Hepatocyte (in vitro differentiated cells): ENCODE measurements around the gene PPP1R14D. TPM values are rescaled to one million over a fixed set of nuclear protein-coding genes. Genes with fewer than 3 reads are reported as not detected.

Source experiments
- DNase-seq: peaks from one replicate; pipeline ENCODE4 v3.0.0-alpha.2; 2016; ENCODE audit warnings: low spot score
- H2AFZ ChIP-seq: fragments of 200-600 bp; sonication (generic); 2 replicates; pipeline ENCODE4 v1.6.0; 2016; ENCODE audit warnings: antibody characterized with exemption, mild to moderate bottlenecking
- H3K27ac ChIP-seq: fragments of 200-600 bp; sonication (generic); 2 replicates; pipeline ENCODE4 v1.5.1; 2016; ENCODE audit warnings: mild to moderate bottlenecking
- H3K27me3 ChIP-seq: fragments of 200-600 bp; sonication (generic); 2 replicates; pipeline ENCODE4 v1.6.1; 2016
- H3K36me3 ChIP-seq: fragments of 200-600 bp; sonication (generic); replicated peaks from 2 replicates; pipeline ENCODE4 v1.5.1; 2016; ENCODE audit warnings: low read depth; ENCODE audit not compliant: insufficient read depth
- H3K4me1 ChIP-seq: fragments of 200-600 bp; sonication (generic); 2 replicates; pipeline ENCODE4 v1.5.1; 2016; ENCODE audit warnings: mild to moderate bottlenecking, moderate library complexity; ENCODE audit not compliant: insufficient read depth
- H3K4me2 ChIP-seq: fragments of 200-600 bp; sonication (generic); 2 replicates; pipeline ENCODE4 v1.6.0; 2016
- H3K4me3 ChIP-seq: fragments of 200-600 bp; sonication (generic); 2 replicates; pipeline ENCODE4 v1.5.1; 2016; ENCODE audit warnings: mild to moderate bottlenecking
- H3K79me2 ChIP-seq: fragments of 200-600 bp; sonication (generic); 2 replicates; pipeline ENCODE4 v1.6.0; 2017; ENCODE audit warnings: mild to moderate bottlenecking
- H3K9me2 ChIP-seq: fragments of 200-600 bp; sonication (generic); replicated peaks from 2 replicates; pipeline ENCODE4 v1.6.0; 2017; ENCODE audit warnings: mild to moderate bottlenecking; ENCODE audit not compliant: insufficient read depth
- H3K9me3 ChIP-seq: fragments of 200-600 bp; sonication (generic); 2 replicates; pipeline ENCODE4 v1.5.1; 2016; ENCODE audit warnings: low read depth, mild to moderate bottlenecking
- H4K20me1 ChIP-seq: fragments of 200-600 bp; sonication (generic); 2 replicates; pipeline ENCODE4 v1.6.0; 2016; ENCODE audit warnings: mild to moderate bottlenecking; ENCODE audit not compliant: insufficient read depth, poor library complexity, severe bottlenecking
- EZH2 ChIP-seq: fragments of 200-600 bp; sonication (generic); IDR thresholded peaks from 2 replicates; pipeline ENCODE4 v1.6.1; 2016; ENCODE audit warnings: antibody characterized with exemption, mild to moderate bottlenecking, borderline replicate concordance
- EZH2phosphoT487 ChIP-seq: fragments of 200-600 bp; sonication (generic); IDR thresholded peaks from one replicate; pipeline ENCODE4 v1.6.1; 2018; ENCODE audit warnings: antibody characterized with exemption, mild to moderate bottlenecking, low read depth, moderate library complexity; ENCODE audit not compliant: unreplicated experiment, severe bottlenecking
- WGBS: methylation state at CpG from one replicate; pipeline ENCODE4 v1.1.6; 2016; ENCODE audit warnings: low lambda C conversion rate; ENCODE audit errors: missing lambda C conversion rate; 5-methylcytosine and 5-hydroxymethylcytosine counted together
- polyA plus RNA-seq: library from polyadenylated mRNA; unstranded; fragments of >200 nt; fragmentation: Nextera tagmentation; extraction: Ambion mirVana; gene quantifications from 2 replicates; pipeline ENCODE4 v1.2.1, GENCODE V29; 2016
- total RNA-seq: library from RNA; depleted of rRNA; stranded (reverse); fragments of >200 nt; gene quantifications from 2 replicates; pipeline ENCODE4 v1.2.3, GENCODE V29; 2014
- TF ChIP-seq, protein P1 (sequence below): fragments of 200-600 bp; sonication (generic); IDR thresholded peaks from 2 replicates; pipeline ENCODE4 v1.5.1; 2016; ENCODE audit warnings: antibody characterized with exemption, mild to moderate bottlenecking; ENCODE audit not compliant: poor library complexity

Gene PPP1R14D
- total and polyA plus RNA-seq, 2 experiments from 2014 or later: 0.47 TPM; not detected in 1

DNA sequence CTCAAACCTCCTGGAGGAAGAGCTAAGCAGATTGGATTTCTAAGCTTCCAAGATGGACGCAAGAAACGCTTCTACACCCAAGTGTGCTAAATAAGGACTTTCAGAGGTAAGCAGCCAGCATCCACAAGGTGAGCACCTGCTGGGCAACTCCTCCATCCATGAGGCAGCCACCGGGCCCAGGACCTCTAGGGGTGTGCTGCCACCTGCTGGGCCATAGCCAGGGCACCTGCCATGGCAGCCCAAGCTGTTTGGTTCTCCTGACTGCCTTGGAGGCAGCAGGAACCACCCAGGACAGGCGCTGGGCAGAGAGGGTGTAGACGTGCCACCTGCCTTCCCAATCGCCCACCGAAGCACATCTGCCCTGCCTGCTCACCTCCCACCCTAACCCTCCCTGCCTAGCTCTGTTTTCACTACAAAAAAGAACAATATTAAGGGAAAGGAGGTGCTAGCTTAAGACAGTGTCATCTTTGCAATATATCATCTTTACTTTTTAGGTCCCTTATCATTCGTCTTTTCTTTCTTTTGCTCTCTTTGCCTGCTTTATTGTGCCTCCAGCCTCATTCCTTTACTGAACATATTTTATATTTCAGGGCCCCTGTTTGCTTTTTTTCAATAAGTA is 45.8 kb downstream of the PPP1R14D start:
- peaks cover 12% of the 10 kb centered on the region for H3K4me1 ChIP-seq
- WGBS: 64% methylated on average over 8 of the region's 8 CpGs

DNA sequence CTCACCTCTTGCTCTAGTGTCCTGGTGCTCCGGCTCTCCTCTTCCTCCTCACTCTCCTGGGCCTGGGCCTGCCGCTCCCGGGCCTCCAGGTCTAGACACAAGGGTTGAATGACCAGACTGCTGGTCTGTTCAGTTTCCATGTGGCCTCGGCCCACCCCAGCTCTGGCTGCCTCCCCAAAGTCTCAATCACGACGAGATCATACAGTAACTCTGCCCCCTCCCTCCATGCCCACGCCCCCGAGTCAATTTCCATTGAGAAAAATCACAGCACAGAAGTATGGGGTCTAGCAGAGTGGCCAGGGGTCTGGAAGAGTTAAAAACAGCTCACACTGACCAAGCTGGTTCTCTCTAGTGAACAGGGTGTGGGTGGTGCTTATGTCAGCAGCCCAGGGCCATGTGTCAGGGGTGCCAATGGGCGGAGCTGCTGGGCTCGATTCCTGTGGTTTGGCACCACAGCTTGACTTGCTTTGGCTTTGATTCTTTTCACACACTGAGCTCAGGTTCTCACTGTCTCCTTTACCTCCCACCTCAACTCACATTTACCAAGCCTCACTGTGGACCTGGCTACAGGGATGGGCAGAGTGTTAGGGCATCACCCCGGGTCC is 51.9 kb downstream of the PPP1R14D start:
- Histone ChIP-seq H3K27ac (no peak overlapping the region), H3K9me3 (no peaks in the 10 kb centered on the region), H3K9me2 (no peaks in the 10 kb centered on the region), H4K20me1 (no peaks in the 10 kb centered on the region), H2AFZ (no peak overlapping the region), H3K27me3 (no peaks in the 10 kb centered on the region), H3K4me3 (no peak overlapping the region), H3K4me2 (no peak overlapping the region), H3K4me1 (no peaks in the 10 kb centered on the region), H3K79me2 (no peaks in the 10 kb centered on the region), H3K36me3 (no peaks in the 10 kb centered on the region)
- 95% methylated on average over 11 of the region's 11 CpGs for WGBS
- no peak for TF ChIP-seq EZH2
- TF ChIP-seq, protein P1, sequence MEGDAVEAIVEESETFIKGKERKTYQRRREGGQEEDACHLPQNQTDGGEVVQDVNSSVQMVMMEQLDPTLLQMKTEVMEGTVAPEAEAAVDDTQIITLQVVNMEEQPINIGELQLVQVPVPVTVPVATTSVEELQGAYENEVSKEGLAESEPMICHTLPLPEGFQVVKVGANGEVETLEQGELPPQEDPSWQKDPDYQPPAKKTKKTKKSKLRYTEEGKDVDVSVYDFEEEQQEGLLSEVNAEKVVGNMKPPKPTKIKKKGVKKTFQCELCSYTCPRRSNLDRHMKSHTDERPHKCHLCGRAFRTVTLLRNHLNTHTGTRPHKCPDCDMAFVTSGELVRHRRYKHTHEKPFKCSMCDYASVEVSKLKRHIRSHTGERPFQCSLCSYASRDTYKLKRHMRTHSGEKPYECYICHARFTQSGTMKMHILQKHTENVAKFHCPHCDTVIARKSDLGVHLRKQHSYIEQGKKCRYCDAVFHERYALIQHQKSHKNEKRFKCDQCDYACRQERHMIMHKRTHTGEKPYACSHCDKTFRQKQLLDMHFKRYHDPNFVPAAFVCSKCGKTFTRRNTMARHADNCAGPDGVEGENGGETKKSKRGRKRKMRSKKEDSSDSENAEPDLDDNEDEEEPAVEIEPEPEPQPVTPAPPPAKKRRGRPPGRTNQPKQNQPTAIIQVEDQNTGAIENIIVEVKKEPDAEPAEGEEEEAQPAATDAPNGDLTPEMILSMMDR: no peak
- no peak for TF ChIP-seq EZH2phosphoT487
- DNase-seq: no peak

More for the DNA sequence above, 45.8 kb downstream of the PPP1R14D start:
- no peak for TF ChIP-seq EZH2phosphoT487
- TF ChIP-seq, protein P1: peak; percentile 67
- Histone ChIP-seq H3K4me3 (no peak overlapping the region), H3K9me3 (no peaks in the 10 kb centered on the region), H3K4me2 (no peak overlapping the region), H3K27me3 (no peaks in the 10 kb centered on the region), H3K27ac (no peak overlapping the region), H3K36me3 (no peaks in the 10 kb centered on the region), H2AFZ (no peak overlapping the region), H3K9me2 (no peaks in the 10 kb centered on the region), H3K79me2 (peaks cover 33% of the 10 kb centered on the region), H4K20me1 (no peaks in the 10 kb centered on the region)
- peak; percentile 86 for DNase-seq

DNA sequence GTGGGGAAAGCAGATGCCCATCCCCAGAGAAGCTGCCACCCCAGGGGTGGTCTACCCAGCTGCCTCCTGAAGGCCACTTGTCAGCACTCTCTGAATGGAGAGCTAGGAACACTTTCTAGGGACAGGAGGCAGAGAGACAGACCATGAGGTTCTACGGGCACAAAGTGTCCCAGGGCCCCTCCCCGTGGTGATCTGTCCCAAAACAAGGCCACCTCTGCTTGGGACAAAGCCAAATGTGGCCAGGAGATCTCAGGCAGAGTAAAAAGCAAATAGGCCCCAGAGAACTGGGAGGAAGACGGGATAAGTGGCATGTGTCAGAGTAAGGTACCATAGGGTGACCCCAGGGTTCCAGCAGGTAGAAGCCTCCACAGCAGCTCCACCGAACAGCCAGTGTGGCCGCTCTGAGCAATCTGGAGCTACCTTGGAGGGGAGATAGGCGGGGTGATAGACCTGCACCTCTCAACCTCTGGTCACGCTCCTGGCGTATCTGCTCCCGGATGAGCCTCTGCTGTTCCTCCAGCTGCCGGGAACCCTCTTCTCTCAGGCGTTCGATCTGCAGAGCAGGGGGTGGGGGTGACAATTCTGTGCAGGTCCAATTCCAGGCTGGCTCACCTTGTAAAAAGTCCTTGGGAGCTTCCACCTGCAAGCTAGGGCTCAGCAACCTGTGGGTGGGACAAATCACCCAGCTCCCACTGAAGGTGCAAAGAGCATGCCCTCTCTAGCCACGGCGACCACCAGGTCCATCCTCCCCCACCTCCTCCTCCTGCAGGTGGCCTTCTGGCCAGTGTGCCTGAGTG is 52.6 kb downstream of the PPP1R14D start:
- Histone ChIP-seq H3K9me3 (no peaks in the 10 kb centered on the region), H3K27me3 (no peaks in the 10 kb centered on the region), H4K20me1 (no peaks in the 10 kb centered on the region), H3K4me2 (no peak overlapping the region), H3K79me2 (no peaks in the 10 kb centered on the region), H3K9me2 (no peaks in the 10 kb centered on the region), H2AFZ (no peak overlapping the region), H3K4me1 (no peaks in the 10 kb centered on the region), H3K27ac (no peak overlapping the region), H3K4me3 (no peak overlapping the region), H3K36me3 (no peaks in the 10 kb centered on the region)
- TF ChIP-seq EZH2phosphoT487: no peak
- TF ChIP-seq, protein P1: no peak
- no peak for TF ChIP-seq EZH2
- no peak for DNase-seq
- 97% methylated on average over 14 of the region's 14 CpGs for WGBS
